OCI-LY7 (cell line): ENCODE measurements around the gene PLA2G4E. TPM values are rescaled to one million over a fixed set of nuclear protein-coding genes. Genes with fewer than 3 reads are reported as not detected.

Experiments
- BruUV-seq: library from RNA; stranded (reverse); fragments of 400-500 nt; replicated peaks from 2 replicates; lab custom pipeline; 2021; lab: Mats Ljungman, UMichigan
- CTCF ChIA-PET: fragments of 300-600 bp; sonication (Branson Sonifier 250); formaldehyde crosslinking; loops from one replicate; lab custom pipeline; 2022; ENCODE audit warnings: antibody characterized with exemption; ENCODE audit not compliant: unreplicated experiment; lab: Charles Lee
- POLR2A ChIA-PET: fragments of 300-600 bp; sonication (Branson Sonifier 250); formaldehyde crosslinking; loops from one replicate; lab custom pipeline; 2022; ENCODE audit warnings: antibody characterized with exemption; lab: Charles Lee
- DNase-seq: peaks from one replicate; pipeline ENCODE4 v3.0.0-alpha.2; 2015; ENCODE audit warnings: low spot score
- H2AFZ ChIP-seq: fragments of 200-600 bp; sonication (generic), shearing (Covaris generic); 2 replicates; pipeline ENCODE4 v1.6.1; 2014; ENCODE audit warnings: mild to moderate bottlenecking, antibody characterized with exemption, low read length, moderate library complexity
- H3K27ac ChIP-seq: fragments of 200-600 bp; sonication (generic); 2 replicates; pipeline ENCODE4 v1.5.1; 2014; ENCODE audit warnings: mixed run types, low read depth, mild to moderate bottlenecking, moderate library complexity, low read length, inconsistent platforms; ENCODE audit not compliant: poor library complexity, severe bottlenecking
- H3K36me3 ChIP-seq: fragments of 200-600 bp; sonication (generic); 2 replicates; pipeline ENCODE4 v1.6.1; 2014; ENCODE audit warnings: mild to moderate bottlenecking, antibody characterized with exemption, low read length, moderate library complexity, mixed read lengths; ENCODE audit not compliant: insufficient read depth
- H3K4me1 ChIP-seq: fragments of 200-600 bp; sonication (generic); 2 replicates; pipeline ENCODE4 v1.5.1; 2014; ENCODE audit warnings: mild to moderate bottlenecking, low read length; ENCODE audit not compliant: insufficient read depth, poor library complexity, severe bottlenecking
- H3K4me2 ChIP-seq: fragments of 200-600 bp; sonication (generic); 2 replicates; pipeline ENCODE4 v1.6.1; 2014; ENCODE audit warnings: mild to moderate bottlenecking, low read length
- H3K4me3 ChIP-seq: fragments of 200-600 bp; sonication (generic); 2 replicates; pipeline ENCODE4 v1.5.1; 2014; ENCODE audit warnings: mild to moderate bottlenecking, low read depth, low read length; ENCODE audit not compliant: poor library complexity, severe bottlenecking
- H3K79me2 ChIP-seq: fragments of 200-600 bp; sonication (generic); 2 replicates; pipeline ENCODE4 v1.6.1; 2016; ENCODE audit warnings: low read depth, mild to moderate bottlenecking, low read length, moderate library complexity, mixed read lengths; ENCODE audit not compliant: insufficient read depth
- H3K9me2 ChIP-seq: fragments of 200-600 bp; sonication (generic); 2 replicates; pipeline ENCODE4 v1.6.1; 2016; ENCODE audit warnings: mild to moderate bottlenecking, low read length, mixed read lengths; ENCODE audit not compliant: insufficient read depth
- H3K9me3 ChIP-seq: fragments of 200-600 bp; sonication (generic); 2 replicates; pipeline ENCODE4 v1.6.1; 2014; ENCODE audit warnings: mild to moderate bottlenecking, mixed run types, low read length, mixed read lengths
- H4K20me1 ChIP-seq: fragments of 200-600 bp; sonication (generic); 2 replicates; pipeline ENCODE4 v1.6.1; 2014; ENCODE audit warnings: mild to moderate bottlenecking, antibody characterized with exemption, low read length, moderate library complexity, mixed read lengths; ENCODE audit not compliant: insufficient read depth
- EZH2phosphoT487 ChIP-seq: fragments of 200-600 bp; sonication (generic); IDR thresholded peaks from 2 replicates; pipeline ENCODE4 v1.6.1; 2018; ENCODE audit warnings: low read depth, borderline replicate concordance, mild to moderate bottlenecking, mixed run types, antibody characterized with exemption, low read length, moderate library complexity, mixed read lengths
- intact Hi-C: fragments of 100-400 bp; cut with micrococcal nuclease; formaldehyde crosslinking; loops from one replicate; pipeline ENCODE4 v1.10.0; 2022; ENCODE audit not compliant: unreplicated experiment
- total RNA-seq, 2 experiments: library from RNA; depleted of rRNA in 1 of 2; stranded (reverse); fragments of >200 nt in 1 of 2; shearing (Covaris generic) in 1 of 2; gene quantifications; 2 replicates each; pipeline ENCODE4 v1.2.3, GENCODE V29; 2014 to 2022
- TF ChIP-seq, protein P1 (sequence below): fragments of 200-600 bp; sonication (generic); conservative IDR thresholded peaks from 2 replicates; pipeline ENCODE4 v1.5.1; 2014; ENCODE audit warnings: mild to moderate bottlenecking, antibody characterized with exemption, low read length, moderate library complexity, mixed read lengths

PLA2G4E gene
- total RNA-seq, 2 experiments from 2014 or later: not detected

DNA sequence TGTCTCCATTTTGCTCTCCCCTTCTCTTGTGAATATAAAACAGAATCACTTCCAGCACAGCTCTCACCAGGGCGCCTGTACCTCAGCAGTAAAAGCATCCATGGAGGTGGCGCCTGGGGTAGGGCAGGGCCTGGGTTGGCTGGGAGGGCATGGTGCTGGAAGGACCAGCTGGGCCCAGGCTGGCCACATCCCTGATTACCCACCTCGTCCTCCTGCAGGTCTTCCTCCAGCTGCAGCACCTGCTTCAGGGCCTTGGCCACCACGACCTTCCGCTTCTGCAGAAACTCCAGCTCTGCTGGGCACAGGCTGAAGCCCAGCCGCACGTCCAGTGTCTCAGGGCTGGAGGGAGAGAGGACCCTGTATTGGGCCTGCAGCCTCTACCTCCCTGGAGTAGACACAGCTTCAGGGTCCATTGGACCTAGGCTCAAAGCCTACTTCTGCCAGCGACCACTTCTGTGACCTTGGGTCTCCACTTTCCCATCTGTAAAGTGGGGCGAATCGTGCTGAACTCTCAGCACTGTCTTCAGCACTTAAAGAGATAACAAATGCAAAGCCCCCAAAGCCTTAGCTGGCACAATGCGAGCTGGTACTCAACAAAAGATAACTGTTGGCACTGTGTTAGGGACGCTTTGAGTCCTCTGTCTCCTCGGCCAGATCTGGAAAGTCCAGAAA is 23.8 kb downstream of the PLA2G4E start:
- no peaks in the 10 kb centered on the region for H4K20me1 ChIP-seq
- H3K9me2 ChIP-seq: no peaks in the 10 kb centered on the region
- H3K4me3 ChIP-seq: no peak overlapping the region
- H3K36me3 ChIP-seq: no peaks in the 10 kb centered on the region
- CTCF ChIA-PET: no interaction called here
- no peaks in the 10 kb centered on the region for H3K4me1 ChIP-seq
- BruUV-seq: no TSS peak
- intact Hi-C loops: no loop called here
- no peaks in the 10 kb centered on the region for H3K9me3 ChIP-seq
- no peak for TF ChIP-seq EZH2phosphoT487
- no peak overlapping the region for H3K27ac ChIP-seq
- no peak overlapping the region for H3K4me2 ChIP-seq
- DNase-seq: no peak
- POLR2A ChIA-PET: interaction anchor here (0.8 to 1.2 kb wide), 2 partner anchors 24 to 55 kb away, joined by 3 read pairs; partner anchors contain the start of gene EHD4
- no peak overlapping the region for H2AFZ ChIP-seq
- H3K79me2 ChIP-seq: no peaks in the 10 kb centered on the region

DNA sequence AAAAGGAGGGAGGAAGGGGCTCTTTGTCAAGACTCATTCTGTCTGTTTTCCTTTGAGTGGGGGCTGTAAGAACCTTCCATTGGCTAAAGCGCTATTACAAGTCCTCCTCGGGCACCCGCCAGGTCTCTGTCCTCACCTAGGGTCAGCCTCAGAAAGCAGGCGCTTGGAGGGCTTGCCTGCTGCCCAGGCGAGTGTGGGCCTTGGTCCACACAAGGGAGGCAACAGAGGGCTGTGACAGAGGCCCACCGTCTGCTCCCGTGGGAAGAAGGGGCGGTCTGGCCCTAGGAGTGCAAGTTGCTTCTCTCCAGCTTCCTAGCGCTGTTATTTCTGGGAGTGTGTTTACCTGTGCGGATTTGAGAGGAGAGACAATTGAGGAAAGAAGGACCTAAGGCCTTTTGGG is 24.5 kb downstream of the PLA2G4E start:
- no peaks in the 10 kb centered on the region for H3K9me2 ChIP-seq
- no TSS peak for BruUV-seq
- no peaks in the 10 kb centered on the region for H3K36me3 ChIP-seq
- no peaks in the 10 kb centered on the region for H3K9me3 ChIP-seq
- intact Hi-C loops: no loop called here
- CTCF ChIA-PET: no interaction called here
- H3K4me2 ChIP-seq: no peak overlapping the region
- no peaks in the 10 kb centered on the region for H4K20me1 ChIP-seq
- TF ChIP-seq EZH2phosphoT487: no peak
- TF ChIP-seq, protein P1, sequence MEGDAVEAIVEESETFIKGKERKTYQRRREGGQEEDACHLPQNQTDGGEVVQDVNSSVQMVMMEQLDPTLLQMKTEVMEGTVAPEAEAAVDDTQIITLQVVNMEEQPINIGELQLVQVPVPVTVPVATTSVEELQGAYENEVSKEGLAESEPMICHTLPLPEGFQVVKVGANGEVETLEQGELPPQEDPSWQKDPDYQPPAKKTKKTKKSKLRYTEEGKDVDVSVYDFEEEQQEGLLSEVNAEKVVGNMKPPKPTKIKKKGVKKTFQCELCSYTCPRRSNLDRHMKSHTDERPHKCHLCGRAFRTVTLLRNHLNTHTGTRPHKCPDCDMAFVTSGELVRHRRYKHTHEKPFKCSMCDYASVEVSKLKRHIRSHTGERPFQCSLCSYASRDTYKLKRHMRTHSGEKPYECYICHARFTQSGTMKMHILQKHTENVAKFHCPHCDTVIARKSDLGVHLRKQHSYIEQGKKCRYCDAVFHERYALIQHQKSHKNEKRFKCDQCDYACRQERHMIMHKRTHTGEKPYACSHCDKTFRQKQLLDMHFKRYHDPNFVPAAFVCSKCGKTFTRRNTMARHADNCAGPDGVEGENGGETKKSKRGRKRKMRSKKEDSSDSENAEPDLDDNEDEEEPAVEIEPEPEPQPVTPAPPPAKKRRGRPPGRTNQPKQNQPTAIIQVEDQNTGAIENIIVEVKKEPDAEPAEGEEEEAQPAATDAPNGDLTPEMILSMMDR: no peak
- H3K79me2 ChIP-seq: no peaks in the 10 kb centered on the region
- no peak overlapping the region for H3K27ac ChIP-seq
- H3K4me3 ChIP-seq: no peak overlapping the region
- no peak for DNase-seq
- no peak overlapping the region for H2AFZ ChIP-seq
- POLR2A ChIA-PET: no interaction called here
- no peaks in the 10 kb centered on the region for H3K4me1 ChIP-seq

DNA sequence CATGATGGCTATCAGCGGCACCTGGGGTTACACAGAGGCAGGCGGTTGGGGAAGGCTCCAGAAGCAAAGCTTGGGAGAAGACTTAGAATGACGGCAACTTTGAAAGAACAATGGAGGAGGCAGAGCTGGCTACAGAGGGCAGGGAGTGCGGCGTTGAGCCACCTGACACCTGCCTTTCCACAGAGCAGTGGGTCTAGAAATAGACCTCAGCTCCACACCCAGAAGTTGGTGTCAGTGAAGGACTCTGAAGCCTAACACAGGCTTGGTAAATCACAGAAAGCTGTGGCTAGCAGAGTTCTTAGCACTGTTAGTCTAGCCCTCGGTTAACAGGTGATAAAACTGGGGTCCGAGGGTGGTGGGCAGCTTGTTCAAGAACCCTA is 25.4 kb downstream of the PLA2G4E start:
- H3K4me2 ChIP-seq: no peak overlapping the region
- no peaks in the 10 kb centered on the region for H3K9me3 ChIP-seq
- ChIA-PET POLR2A (interaction anchor here (0.5 kb wide), 1 partner anchor 61 kb away, joined by 5 read pairs; no protein-coding TSS in a partner anchor), CTCF (no interaction called here)
- no peaks in the 10 kb centered on the region for H4K20me1 ChIP-seq
- H2AFZ ChIP-seq: no peak overlapping the region
- no peak overlapping the region for H3K4me3 ChIP-seq
- H3K4me1 ChIP-seq: no peaks in the 10 kb centered on the region
- no peaks in the 10 kb centered on the region for H3K36me3 ChIP-seq
- TF ChIP-seq EZH2phosphoT487: no peak
- TF ChIP-seq, protein P1: no peak
- intact Hi-C loops: no loop called here
- DNase-seq: no peak
- H3K27ac ChIP-seq: no peak overlapping the region
- no TSS peak for BruUV-seq
- no peaks in the 10 kb centered on the region for H3K79me2 ChIP-seq
- no peaks in the 10 kb centered on the region for H3K9me2 ChIP-seq
